ES-I3 (cell line): Measurements from ENCODE around the gene SKAP1.
"Not testable (repeated sequence)": the region's sequence is repeated elsewhere in the genome, so short reads cannot be mapped to it uniquely, and the experiment has no call there.

ENCODE experiments used
- H3K36me3 ChIP-seq: 2 replicates; pipeline ENCODE4 v1.6.1; 2013; ENCODE audit warnings: mild to moderate bottlenecking, low read length, control low read depth, moderate library complexity; ENCODE audit not compliant: insufficient read depth
- H3K4me1 ChIP-seq: 2 replicates; pipeline ENCODE4 v1.6.1; 2013; ENCODE audit warnings: mild to moderate bottlenecking, control low read depth, low read length; ENCODE audit not compliant: insufficient read depth
- H3K9ac ChIP-seq: 2 replicates; pipeline ENCODE4 v1.6.1; 2013; ENCODE audit warnings: low read depth, mild to moderate bottlenecking, low read length, moderate library complexity
- H3K9me3 ChIP-seq: 2 replicates; pipeline ENCODE4 v1.6.1; 2013; ENCODE audit warnings: mild to moderate bottlenecking, low read length, moderate library complexity; ENCODE audit not compliant: control insufficient read depth, insufficient read depth

SKAP1 gene

DNA sequence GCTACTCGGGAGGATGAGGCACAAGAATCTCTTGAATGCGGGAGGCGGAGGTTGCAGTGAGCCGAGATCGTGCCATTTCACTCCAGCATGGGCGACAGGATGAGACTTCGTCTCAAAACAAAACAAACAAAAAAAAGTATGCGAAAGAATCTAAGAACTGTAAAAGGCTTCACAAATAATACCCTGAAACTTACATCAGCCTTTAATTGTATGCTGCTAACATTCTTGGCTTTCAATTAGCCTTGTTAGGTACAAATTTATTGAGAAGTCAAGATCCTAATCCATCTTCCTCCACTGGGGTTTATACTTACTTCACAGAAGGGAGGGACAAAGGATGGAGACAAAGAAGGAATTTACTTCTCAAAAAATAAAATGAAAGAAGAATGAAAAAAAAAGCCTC lies 239.1 kb downstream of the SKAP1 start:
- Histone ChIP-seq H3K9ac (no peak overlapping the region), H3K9me3 (no peaks in the 10 kb centered on the region), H3K36me3 (no peaks in the 10 kb centered on the region), H3K4me1 (peaks cover 31% of the 10 kb centered on the region)

DNA sequence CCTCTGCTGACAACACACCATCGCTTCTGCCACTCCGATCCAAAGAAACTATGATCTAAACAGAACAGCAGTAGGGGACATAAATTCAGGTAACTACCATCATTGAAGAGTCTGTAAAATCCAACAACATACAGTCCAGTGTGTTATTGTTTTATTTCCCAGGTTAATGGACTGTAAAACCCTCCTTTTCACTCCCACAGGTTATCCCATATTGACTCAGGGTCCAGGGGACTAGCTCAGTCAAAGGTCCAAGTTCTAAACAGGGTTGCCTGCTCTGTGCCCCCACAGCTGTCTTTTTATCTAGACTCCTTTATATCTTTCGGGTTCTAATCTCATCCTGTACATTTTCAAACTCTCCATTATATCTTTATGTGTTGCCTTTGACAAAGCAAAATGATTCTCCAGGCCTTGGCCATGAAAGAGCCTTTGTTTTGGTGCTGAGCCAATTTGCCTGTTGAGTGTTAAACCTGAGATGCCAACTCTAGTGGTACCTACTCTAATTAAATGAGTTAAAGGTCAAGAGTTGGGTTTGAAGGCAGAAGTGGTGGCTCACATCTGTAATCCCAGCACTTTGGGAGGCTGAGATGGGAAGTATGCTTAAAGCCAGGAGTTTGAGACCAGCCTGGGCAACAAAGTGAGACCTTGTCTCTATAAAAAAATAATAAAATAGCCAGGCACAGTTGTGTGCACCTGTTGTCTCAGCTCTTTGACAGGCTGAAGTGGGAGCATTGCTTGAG lies 242.0 kb downstream of the SKAP1 start:
- no peak overlapping the region for H3K9ac ChIP-seq
- no peaks in the 10 kb centered on the region for H3K36me3 ChIP-seq
- H3K9me3 ChIP-seq: no peaks in the 10 kb centered on the region
- H3K4me1 ChIP-seq: peaks cover 13% of the 10 kb centered on the region

DNA sequence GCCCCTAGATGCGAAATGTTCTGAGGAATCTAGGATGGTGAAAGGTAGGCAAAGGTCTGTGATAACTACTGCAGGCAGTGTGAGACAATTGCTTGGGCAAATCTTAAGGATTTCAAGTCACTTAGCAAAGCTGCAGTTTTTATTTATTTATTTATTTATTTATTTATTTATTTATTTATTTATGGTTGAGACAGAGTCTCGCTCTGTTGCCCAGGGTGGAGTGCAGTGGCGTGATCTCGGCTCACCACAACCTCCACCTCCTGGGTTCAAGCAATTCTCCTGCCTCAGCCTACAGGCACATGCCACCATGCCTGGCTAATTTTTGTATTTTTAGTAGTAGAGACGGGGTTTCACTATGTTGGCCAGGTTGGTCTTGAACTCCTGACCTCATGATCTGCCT lies 243.7 kb downstream of the SKAP1 start:
- not testable (repeated sequence) for H3K9ac ChIP-seq, H3K4me1 ChIP-seq, H3K9me3 ChIP-seq, H3K36me3 ChIP-seq

DNA sequence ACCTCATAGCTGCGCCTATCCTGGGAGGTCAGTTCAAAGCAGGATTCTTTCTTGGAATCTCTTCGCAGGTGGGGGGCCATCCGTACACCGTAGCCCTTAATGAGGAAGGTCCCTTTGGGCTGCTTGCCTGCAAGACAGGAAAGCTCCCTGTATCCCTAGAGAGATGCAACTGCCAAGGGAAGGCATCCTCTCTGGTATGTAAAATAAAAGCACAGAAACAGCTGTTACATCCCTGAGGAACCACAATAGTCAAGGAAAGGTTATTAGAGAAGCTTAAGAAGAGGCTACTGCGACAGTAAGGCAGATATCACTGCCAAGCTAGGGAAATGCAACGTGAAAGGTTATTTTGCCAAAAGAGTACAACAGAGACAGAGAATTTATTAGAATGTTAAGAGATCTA lies 245.3 kb downstream of the SKAP1 start:
- no peaks in the 10 kb centered on the region for H3K36me3 ChIP-seq
- H3K9ac ChIP-seq: no peak overlapping the region
- H3K4me1 ChIP-seq: no peaks in the 10 kb centered on the region
- no peaks in the 10 kb centered on the region for H3K9me3 ChIP-seq

DNA sequence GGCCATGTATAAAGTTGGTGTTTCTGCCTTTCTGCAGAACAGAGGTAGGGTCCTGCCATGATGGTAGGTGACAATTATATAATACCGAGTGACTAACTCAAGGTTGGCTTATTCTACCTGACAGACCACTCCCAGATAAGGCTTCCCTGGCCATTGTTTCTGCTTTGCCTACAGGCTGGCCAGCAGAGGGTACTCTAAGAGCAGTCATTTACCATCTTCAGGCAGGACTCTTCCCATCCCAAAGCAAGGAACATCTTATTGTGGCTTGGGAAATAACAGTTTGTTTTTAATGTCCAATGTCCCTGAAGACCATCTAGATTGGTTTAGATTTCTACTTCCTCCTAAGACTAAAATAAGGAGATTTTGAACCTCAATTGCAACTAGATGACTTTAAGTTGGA lies 248.4 kb downstream of the SKAP1 start:
- H3K9me3 ChIP-seq: no peaks in the 10 kb centered on the region
- peaks cover 10% of the 10 kb centered on the region; the same call in 1 of the 2 replicates for H3K4me1 ChIP-seq
- no peaks in the 10 kb centered on the region for H3K36me3 ChIP-seq
- H3K9ac ChIP-seq: no peak overlapping the region

- H3K9ac ChIP-seq: no peak overlapping the region
- H3K36me3 ChIP-seq: no peaks in the 10 kb centered on the region
- no peaks in the 10 kb centered on the region for H3K9me3 ChIP-seq
- H3K4me1 ChIP-seq: peaks cover 10% of the 10 kb centered on the region; the same call in 1 of the 2 replicates
These were observed 249.0 kb downstream of the SKAP1 start for GRCh38 chr17:48180842-48181629.

GRCh38 chr17:48179071-48179945 lies 250.7 kb downstream of the SKAP1 start:
- no peaks in the 10 kb centered on the region for H3K36me3 ChIP-seq
- no peaks in the 10 kb centered on the region for H3K9me3 ChIP-seq
- no peak overlapping the region for H3K9ac ChIP-seq
- peaks cover 10% of the 10 kb centered on the region; the same call in 1 of the 2 replicates for H3K4me1 ChIP-seq

DNA sequence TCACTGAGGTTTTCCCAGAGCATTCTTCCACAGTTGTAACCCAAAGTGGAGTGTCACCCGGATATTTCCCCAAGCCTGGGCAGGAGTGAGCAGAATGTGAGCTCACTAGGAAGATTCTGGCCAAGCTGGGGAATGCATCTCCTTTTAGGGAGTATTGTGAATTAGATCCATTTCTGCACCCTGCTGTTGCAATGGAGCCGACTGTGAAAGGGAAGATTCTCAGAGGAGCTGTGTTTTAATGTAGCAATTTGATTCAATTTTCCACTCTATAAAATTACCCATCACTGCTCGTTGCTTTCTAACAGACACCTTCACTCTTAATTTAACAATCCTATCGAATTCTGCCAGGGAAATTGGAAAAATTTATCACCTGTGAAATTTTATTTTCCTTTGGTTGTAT lies 251.7 kb downstream of the SKAP1 start:
- H3K9ac ChIP-seq: no peak overlapping the region
- H3K9me3 ChIP-seq: no peaks in the 10 kb centered on the region
- peaks cover 10% of the 10 kb centered on the region; the same call in 1 of the 2 replicates for H3K4me1 ChIP-seq
- H3K36me3 ChIP-seq: no peaks in the 10 kb centered on the region

- Histone ChIP-seq H3K36me3 (no peaks in the 10 kb centered on the region), H3K9ac (no peak overlapping the region), H3K9me3 (no peaks in the 10 kb centered on the region), H3K4me1 (peaks cover 10% of the 10 kb centered on the region; the same call in 1 of the 2 replicates)
These were observed 252.2 kb downstream of the SKAP1 start for GRCh38 chr17:48177816-48178215.

GRCh38 chr17:48176471-48176855 lies 253.6 kb downstream of the SKAP1 start:
- H3K36me3 ChIP-seq: no peaks in the 10 kb centered on the region
- no peak overlapping the region for H3K9ac ChIP-seq
- peaks cover 10% of the 10 kb centered on the region; the same call in 1 of the 2 replicates for H3K4me1 ChIP-seq
- H3K9me3 ChIP-seq: no peaks in the 10 kb centered on the region

GRCh38 chr17:48175692-48176470 lies 254.1 kb downstream of the SKAP1 start:
- H3K36me3 ChIP-seq: no peaks in the 10 kb centered on the region
- no peak overlapping the region for H3K9ac ChIP-seq
- H3K4me1 ChIP-seq: peaks cover 10% of the 10 kb centered on the region; the same call in 1 of the 2 replicates
- H3K9me3 ChIP-seq: no peaks in the 10 kb centered on the region

GRCh38 chr17:48174833-48175523 lies 255.0 kb downstream of the SKAP1 start:
- Histone ChIP-seq H3K4me1 (peaks cover 10% of the 10 kb centered on the region; the same call in 1 of the 2 replicates), H3K36me3 (no peaks in the 10 kb centered on the region), H3K9ac (no peak overlapping the region), H3K9me3 (no peaks in the 10 kb centered on the region)
